ENCODE results near the gene MAD2L1.

Gene MAD2L1

GRCh38 chr4:120057416-120057815 is 9.2 kb downstream of the MAD2L1 start:
- no peak for DNase-seq (ENCODE audit: low spot score)

GRCh38 chr4:120056246-120056645 is 10.4 kb downstream of the MAD2L1 start:
- no peak for DNase-seq (ENCODE audit: low spot score)

GRCh38 chr4:120055795-120056194 is 10.9 kb downstream of the MAD2L1 start:
- no peak for DNase-seq (ENCODE audit: low spot score)

- DNase-seq (ENCODE audit: low spot score), result no peak
Observed at GRCh38 chr4:120055162-120055561, 11.5 kb downstream of the MAD2L1 start.

- no peak for DNase-seq (ENCODE audit: low spot score)
Observed at GRCh38 chr4:120053911-120054310, 12.7 kb downstream of the MAD2L1 start.

GRCh38 chr4:120052856-120053255 is 13.8 kb downstream of the MAD2L1 start:
- no peak for DNase-seq (ENCODE audit: low spot score)

GRCh38 chr4:120051253-120051652 is 15.4 kb downstream of the MAD2L1 start:
- no peak for DNase-seq (ENCODE audit: low spot score)

- DNase-seq (ENCODE audit: low spot score), result peak; percentile 68
Observed at GRCh38 chr4:120049732-120050494, 16.7 kb downstream of the MAD2L1 start.

GRCh38 chr4:120043828-120044227 is 22.8 kb downstream of the MAD2L1 start:
- DNase-seq (ENCODE audit: low spot score), result no peak

- no peak for DNase-seq (ENCODE audit: low spot score)
Observed at GRCh38 chr4:120037411-120037810, 29.2 kb downstream of the MAD2L1 start.

GRCh38 chr4:120034913-120035312 is 31.7 kb downstream of the MAD2L1 start:
- no peak for DNase-seq (ENCODE audit: low spot score)

GRCh38 chr4:120026853-120027252 is 39.8 kb downstream of the MAD2L1 start:
- DNase-seq (ENCODE audit: low spot score), result no peak

- DNase-seq (ENCODE audit: low spot score), result no peak
Observed at GRCh38 chr4:120025516-120025915, 41.1 kb downstream of the MAD2L1 start.

- no peak for DNase-seq (ENCODE audit: low spot score)
Observed at GRCh38 chr4:120018786-120019185, 47.9 kb downstream of the MAD2L1 start.

- no peak for DNase-seq (ENCODE audit: low spot score)
Observed at GRCh38 chr4:120017939-120018692, 48.5 kb downstream of the MAD2L1 start.

- no peak for DNase-seq (ENCODE audit: low spot score)
Observed at GRCh38 chr4:120011725-120012124, 54.9 kb downstream of the MAD2L1 start.

- no peak for DNase-seq (ENCODE audit: low spot score)
Observed at GRCh38 chr4:120010646-120011045, 56.0 kb downstream of the MAD2L1 start.

GRCh38 chr4:120009731-120010130 is 56.9 kb downstream of the MAD2L1 start:
- DNase-seq (ENCODE audit: low spot score), result no peak

- DNase-seq (ENCODE audit: low spot score), result no peak
Observed at GRCh38 chr4:120008957-120009356, 57.7 kb downstream of the MAD2L1 start.

- DNase-seq (ENCODE audit: low spot score), result no peak
Observed at GRCh38 chr4:120007896-120008436, 58.7 kb downstream of the MAD2L1 start.

GRCh38 chr4:120007191-120007871 is 59.3 kb downstream of the MAD2L1 start:
- DNase-seq (ENCODE audit: low spot score), result no peak

Measured in LoVo (cell line).